ENCODE results near the gene TMEM237.
"Not testable (repeated sequence)": the region's sequence is repeated elsewhere in the genome, so short reads cannot be mapped to it uniquely, and the experiment has no call there.

The TMEM237 gene, protein sequence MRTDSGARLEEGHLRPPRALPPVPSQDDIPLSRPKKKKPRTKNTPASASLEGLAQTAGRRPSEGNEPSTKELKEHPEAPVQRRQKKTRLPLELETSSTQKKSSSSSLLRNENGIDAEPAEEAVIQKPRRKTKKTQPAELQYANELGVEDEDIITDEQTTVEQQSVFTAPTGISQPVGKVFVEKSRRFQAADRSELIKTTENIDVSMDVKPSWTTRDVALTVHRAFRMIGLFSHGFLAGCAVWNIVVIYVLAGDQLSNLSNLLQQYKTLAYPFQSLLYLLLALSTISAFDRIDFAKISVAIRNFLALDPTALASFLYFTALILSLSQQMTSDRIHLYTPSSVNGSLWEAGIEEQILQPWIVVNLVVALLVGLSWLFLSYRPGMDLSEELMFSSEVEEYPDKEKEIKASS

DNA sequence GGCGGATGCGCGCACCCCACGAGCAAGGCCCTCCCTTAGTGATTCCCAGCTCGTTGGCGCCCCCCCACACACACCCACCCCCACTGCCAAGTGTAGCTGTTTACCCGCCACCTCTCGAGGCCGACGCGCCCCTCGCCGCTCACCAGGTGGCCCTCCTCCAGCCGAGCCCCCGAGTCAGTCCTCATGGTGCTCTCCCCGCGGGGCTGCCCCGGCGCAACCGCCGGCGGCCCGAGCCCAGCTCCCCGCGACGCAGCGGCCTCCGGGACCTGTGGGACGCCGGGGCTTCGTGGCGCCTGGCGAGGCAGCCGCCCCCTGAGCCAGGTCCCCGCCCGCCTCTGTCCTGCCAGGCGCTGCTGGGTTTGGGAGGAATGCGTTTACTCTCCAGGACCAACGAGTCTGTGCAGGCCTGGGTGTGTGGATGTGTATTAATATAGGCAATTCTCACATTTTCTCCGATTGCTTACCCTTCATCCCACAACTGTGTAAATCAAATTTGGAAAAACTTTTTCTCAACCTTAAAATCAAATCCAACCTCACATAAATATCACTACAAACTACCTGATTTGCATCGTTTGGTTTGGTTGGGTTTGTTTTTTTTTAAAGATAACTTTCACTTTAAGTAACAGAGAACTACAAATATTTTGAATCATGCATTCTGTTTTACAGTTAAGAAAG is at the start of gene TMEM237:
TMEM237 (minus strand) TSS at position 288 of the 675 bp plus-strand sequence; CDS start at position 185, 103 bp downstream.
- H3K27me3 Mint-ChIP-seq: peaks cover 0 to 9% of the 10 kb centered on the region in 2 donors
- peak within 1 kb of the TSS; percentile 92 to 98 for H3K4me3 Mint-ChIP-seq
- H3K9me3 Mint-ChIP-seq: no peaks in the 10 kb centered on the region
- DNase-seq: peak; percentile 39
- peak; percentile 59 to 63 for ATAC-seq (replicated peaks)
- peaks cover 7 to 12% of the 10 kb centered on the region in 2 donors for H3K4me1 Mint-ChIP-seq
- H3K27ac Mint-ChIP-seq: peak within 1 kb of the TSS; percentile 95
- peaks cover 0 to 1% of the 10 kb centered on the region in 2 donors for H3K36me3 Mint-ChIP-seq

DNA sequence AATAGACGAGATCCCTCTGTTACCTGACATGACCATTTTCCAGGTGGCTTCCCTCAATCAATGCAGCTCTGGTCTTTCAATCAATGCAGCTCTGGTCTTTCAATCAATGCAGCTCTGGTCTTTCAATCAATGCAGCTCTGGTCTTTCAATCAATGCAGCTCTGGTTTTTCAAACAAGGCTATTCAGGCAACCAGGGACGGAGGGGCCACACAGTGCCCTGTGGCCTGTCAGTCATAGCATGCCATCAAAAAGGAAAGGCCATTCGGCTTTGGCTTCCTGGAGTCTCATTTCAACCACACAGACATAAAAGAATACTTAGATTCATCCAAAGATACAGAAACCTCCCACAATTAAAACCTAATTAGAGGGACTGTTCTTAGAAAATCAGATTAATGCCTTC is 41.9 kb upstream of the TMEM237 start:
- H3K27me3 Mint-ChIP-seq: peaks cover 16 to 26% of the 10 kb centered on the region in 2 donors
- no peaks in the 10 kb centered on the region for H3K36me3 Mint-ChIP-seq
- no peak for DNase-seq
- no peak overlapping the region for H3K4me3 Mint-ChIP-seq
- no peak overlapping the region for H3K27ac Mint-ChIP-seq
- H3K9me3 Mint-ChIP-seq: no peaks in the 10 kb centered on the region
- ATAC-seq (replicated peaks): no peak
- H3K4me1 Mint-ChIP-seq: no peaks in the 10 kb centered on the region

DNA sequence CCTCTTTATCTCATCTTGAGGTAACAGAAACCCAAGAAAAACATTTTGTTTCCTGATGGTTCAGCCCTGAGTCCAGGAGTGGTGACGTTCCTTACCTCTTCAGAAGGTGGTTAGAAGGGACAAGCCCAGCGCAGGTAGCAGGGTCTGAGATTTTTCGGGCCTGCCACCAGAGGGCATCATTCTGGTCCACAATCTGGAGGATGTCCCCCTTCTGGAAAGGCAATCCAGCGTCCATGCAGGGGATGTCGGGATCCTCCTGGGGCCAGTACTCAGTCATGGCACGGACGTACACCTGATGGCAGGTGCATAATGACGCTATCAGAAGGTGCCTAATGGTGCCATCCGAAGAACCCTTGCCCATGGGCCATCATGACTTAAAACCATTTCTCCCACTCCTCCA is 37.4 kb upstream of the TMEM237 start:
- Mint-ChIP-seq H3K4me1 (no peaks in the 10 kb centered on the region), H3K27ac (no peak overlapping the region), H3K27me3 (peaks cover 5 to 11% of the 10 kb centered on the region in 2 donors), H3K9me3 (no peaks in the 10 kb centered on the region), H3K4me3 (no peak overlapping the region), H3K36me3 (no peaks in the 10 kb centered on the region)
- no peak for ATAC-seq (replicated peaks)
- DNase-seq: no peak

DNA sequence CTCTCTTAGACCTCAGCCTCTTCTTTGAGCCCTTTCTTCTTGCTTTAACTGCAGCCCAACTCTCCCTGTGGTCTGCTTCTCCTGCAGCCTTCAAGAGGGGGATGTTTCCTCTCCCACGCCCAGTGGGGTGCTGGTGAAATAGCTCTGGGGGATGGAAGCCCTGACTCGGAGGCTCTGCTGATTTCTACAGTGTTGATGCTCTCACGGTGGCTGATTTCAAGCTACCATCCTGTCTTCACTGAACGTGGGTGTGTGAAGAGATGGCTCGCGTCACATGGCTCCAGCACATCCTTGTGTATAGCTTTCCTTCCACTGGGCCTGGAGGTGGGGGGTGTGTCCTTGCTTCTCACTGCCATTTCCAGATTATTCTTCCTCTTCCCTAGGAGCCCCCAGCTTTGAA is 35.1 kb upstream of the TMEM237 start:
- Mint-ChIP-seq H3K36me3 (no peaks in the 10 kb centered on the region), H3K27ac (no peak overlapping the region), H3K4me3 (no peak overlapping the region), H3K9me3 (no peaks in the 10 kb centered on the region), H3K27me3 (peaks cover 5 to 6% of the 10 kb centered on the region in 2 donors), H3K4me1 (no peaks in the 10 kb centered on the region)
- ATAC-seq (replicated peaks) (no peak), DNase-seq (no peak)

DNA sequence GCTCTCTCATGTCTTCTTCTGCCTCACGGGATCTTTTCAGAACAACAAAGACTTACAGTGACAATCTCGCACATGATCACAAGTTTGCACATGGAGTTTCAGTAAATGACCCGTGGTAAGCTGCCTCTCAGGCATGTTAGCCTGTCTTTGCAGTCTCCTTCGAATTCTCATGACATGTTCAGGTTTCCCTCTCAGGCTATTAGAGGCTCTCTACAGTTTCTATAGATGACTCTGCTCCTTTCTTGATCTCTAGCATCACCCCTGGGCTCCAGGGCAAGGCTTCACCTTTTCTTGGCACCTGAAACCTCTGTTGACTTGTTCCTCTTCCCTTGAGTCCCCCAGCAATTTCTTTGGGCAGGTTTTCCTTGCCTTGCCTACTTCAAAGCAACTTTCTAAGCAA is 32.2 kb upstream of the TMEM237 start:
- Mint-ChIP-seq H3K27me3 (peaks cover 10 to 17% of the 10 kb centered on the region in 2 donors), H3K4me1 (no peaks in the 10 kb centered on the region), H3K27ac (no peak overlapping the region), H3K4me3 (no peak overlapping the region), H3K36me3 (peaks cover 0 to 2% of the 10 kb centered on the region in 2 donors), H3K9me3 (peaks cover 0 to 2% of the 10 kb centered on the region in 2 donors)
- DNase-seq (no peak), ATAC-seq (replicated peaks) (no peak)

DNA sequence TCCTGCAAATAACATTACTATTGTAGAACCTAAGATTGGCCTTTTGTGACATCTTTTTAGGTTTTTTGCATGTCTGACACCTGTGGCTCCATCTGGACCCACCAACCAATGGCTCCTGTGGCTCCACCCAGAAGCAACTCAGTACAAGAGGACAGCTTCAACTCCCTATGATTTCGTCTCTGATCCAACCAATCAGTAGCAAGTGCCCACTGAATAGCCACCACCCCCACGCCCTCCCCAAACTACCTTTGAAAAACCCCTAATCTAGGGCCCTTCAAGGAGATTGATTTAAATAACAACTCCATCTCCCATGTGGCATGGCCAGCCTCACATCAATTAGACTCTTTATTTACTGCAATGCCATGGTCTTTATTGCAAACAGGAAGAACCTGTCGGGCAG is 31.5 kb upstream of the TMEM237 start:
- Mint-ChIP-seq H3K27me3 (peaks cover 10 to 17% of the 10 kb centered on the region in 2 donors), H3K4me3 (no peak overlapping the region), H3K4me1 (no peaks in the 10 kb centered on the region), H3K27ac (no peak overlapping the region), H3K9me3 (peaks cover 0 to 2% of the 10 kb centered on the region in 2 donors), H3K36me3 (peaks cover 0 to 2% of the 10 kb centered on the region in 2 donors)
- no peak for ATAC-seq (replicated peaks)
- no peak for DNase-seq

DNA sequence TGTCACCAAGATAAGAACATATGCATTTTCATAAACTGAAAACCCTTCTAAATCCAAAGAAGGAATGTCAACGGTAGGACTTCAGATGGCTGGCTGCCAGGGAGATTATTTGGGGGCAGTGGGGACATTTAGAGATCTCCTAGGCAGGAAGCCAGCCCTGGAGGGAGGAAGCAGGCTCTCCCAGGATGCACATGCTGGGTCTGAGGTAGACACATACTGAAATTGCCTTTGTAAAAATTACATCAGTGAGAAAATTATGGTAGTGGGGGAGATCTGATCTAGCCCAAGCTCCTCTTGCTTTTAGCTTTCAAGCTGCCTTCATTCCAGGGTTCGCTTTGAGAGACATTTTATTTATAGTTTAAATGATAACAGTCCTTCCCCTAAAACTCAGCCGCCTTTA is 31.0 kb upstream of the TMEM237 start:
- H3K27ac Mint-ChIP-seq: no peak overlapping the region

DNA sequence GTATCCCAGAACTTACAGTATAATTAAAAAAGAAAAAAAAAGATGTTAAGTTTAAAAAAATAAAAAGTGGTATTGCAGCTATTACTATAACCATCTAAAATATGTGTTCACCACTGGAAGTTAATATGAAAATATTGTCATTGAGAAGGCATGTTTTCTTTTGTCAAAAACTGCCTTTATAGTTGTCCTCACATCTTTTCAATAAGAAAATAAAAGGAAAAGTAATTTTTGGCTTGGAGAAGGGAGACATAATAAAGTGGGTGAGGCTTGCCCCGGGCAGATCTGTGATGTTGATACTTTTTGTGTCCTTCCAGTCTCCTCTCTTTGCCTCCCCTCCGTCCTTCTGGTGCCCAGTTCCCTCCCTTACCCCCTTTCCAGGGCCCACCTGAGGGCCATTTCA is 30.2 kb upstream of the TMEM237 start:
- DNase-seq: no peak
- ATAC-seq (replicated peaks): no peak
- peaks cover 0 to 2% of the 10 kb centered on the region in 2 donors for H3K36me3 Mint-ChIP-seq
- no peak overlapping the region for H3K27ac Mint-ChIP-seq
- no peaks in the 10 kb centered on the region for H3K4me1 Mint-ChIP-seq
- no peak overlapping the region for H3K4me3 Mint-ChIP-seq
- peaks cover 10 to 17% of the 10 kb centered on the region in 2 donors for H3K27me3 Mint-ChIP-seq
- peaks cover 0 to 2% of the 10 kb centered on the region in 2 donors for H3K9me3 Mint-ChIP-seq

More for the DNA sequence above, 31.0 kb upstream of the TMEM237 start:
- ATAC-seq (replicated peaks) (no peak), DNase-seq (no peak)
- H3K4me3 Mint-ChIP-seq: no peak overlapping the region
- H3K27me3 Mint-ChIP-seq: peaks cover 10 to 17% of the 10 kb centered on the region in 2 donors
- H3K9me3 Mint-ChIP-seq: peaks cover 0 to 2% of the 10 kb centered on the region in 2 donors
- H3K36me3 Mint-ChIP-seq: peaks cover 0 to 2% of the 10 kb centered on the region in 2 donors
- H3K4me1 Mint-ChIP-seq: no peaks in the 10 kb centered on the region

DNA sequence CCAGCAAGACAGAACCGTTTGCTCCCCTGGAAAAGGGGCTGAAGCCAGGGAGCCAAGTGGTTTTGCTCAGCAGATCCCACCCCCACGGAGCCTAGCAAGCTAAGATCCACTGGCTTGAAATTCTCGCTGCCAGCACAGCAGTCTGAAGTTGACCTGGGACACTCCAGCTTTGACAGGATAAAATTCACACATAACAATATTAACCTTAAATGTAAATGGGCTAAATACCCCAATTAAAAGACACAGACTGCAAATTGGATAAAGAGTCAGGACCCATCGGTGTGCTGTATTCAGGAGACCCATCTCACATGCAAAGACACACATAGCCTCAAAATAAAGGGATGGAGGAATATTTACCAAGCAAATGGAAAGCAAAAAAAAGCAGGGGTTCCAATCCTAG is 27.9 kb upstream of the TMEM237 start:
- H3K4me3 Mint-ChIP-seq; ATAC-seq (replicated peaks); H3K36me3 Mint-ChIP-seq; H3K9me3 Mint-ChIP-seq; H3K4me1 Mint-ChIP-seq; DNase-seq; H3K27ac Mint-ChIP-seq: not testable (repeated sequence)
- H3K27me3 Mint-ChIP-seq: peaks cover 10 to 17% of the 10 kb centered on the region in 2 donors

DNA sequence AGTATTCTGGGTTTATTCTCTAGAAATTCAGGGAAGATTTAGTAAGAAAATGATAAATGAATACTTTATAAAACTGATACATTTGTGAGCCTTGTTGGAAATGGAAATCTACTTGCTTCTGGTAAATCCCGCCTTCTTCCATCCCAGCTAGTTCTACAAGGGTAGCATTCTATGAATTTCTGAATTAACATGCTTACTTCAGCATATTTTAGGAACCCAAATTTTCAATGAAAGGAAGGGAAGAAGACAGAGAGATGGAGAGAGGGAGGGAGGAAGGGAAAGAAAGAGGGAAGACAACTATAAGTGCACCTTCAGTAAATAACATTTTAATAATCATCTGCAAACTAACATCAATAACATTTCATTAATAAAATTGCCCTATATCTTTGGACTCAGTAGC is 26.6 kb upstream of the TMEM237 start:
- H3K9me3 Mint-ChIP-seq: peaks cover 0 to 2% of the 10 kb centered on the region in 2 donors
- peaks cover 0 to 2% of the 10 kb centered on the region in 2 donors for H3K36me3 Mint-ChIP-seq
- ATAC-seq (replicated peaks) (no peak), DNase-seq (no peak)
- H3K27me3 Mint-ChIP-seq: peaks cover 11 to 17% of the 10 kb centered on the region in 2 donors
- no peak overlapping the region for H3K4me3 Mint-ChIP-seq
- no peak overlapping the region for H3K27ac Mint-ChIP-seq
- no peaks in the 10 kb centered on the region for H3K4me1 Mint-ChIP-seq

DNA sequence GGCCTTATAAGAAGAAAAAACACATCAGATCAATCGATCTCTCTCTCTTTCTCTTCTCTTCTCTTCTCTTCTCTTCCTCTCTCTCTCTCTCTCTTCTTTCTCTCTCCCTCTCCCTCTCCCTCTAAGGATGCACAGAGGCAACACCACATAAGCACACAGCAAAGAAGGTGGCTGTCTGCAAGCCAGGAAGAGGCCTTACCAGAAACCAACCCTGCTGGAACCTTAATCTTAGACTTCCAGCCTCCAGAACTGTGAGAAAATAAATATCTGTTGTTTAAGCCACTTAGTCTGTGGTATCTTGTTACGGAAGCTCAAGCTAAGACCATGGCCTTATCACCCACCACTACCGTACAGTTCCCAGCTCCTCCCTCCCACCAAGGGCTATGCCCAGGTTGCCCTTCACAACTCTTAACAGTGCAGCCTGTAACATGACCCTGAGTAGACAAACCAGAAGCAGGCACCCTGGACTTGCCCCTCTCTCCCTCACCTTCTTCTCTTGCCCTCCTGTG is 25.2 kb upstream of the TMEM237 start:
- DNase-seq (no peak), ATAC-seq (replicated peaks) (no peak)
- Mint-ChIP-seq H3K4me3 (no peak overlapping the region), H3K9me3 (peaks cover 0 to 2% of the 10 kb centered on the region in 2 donors), H3K36me3 (peaks cover 0 to 2% of the 10 kb centered on the region in 2 donors), H3K4me1 (no peaks in the 10 kb centered on the region), H3K27me3 (peaks cover 17 to 19% of the 10 kb centered on the region in 2 donors), H3K27ac (no peak overlapping the region)

DNA sequence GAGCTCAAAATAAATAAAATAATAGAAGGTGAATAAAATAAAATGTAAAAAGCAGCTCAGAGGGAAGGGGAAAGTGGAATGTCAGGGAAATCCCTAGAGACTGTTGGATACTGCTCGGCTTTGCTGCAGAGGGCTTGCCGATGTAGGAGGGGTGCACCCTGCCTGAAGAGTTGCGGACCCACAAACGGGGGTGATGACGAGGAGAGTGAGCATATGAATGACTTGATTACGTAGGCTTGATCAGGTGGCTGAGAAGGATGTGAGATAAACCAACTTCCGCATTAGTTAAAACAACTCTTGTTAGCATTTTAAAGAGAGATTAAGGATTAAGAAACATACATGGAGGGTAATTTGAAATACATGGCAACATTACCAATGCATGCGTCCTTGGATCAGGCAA is 21.0 kb upstream of the TMEM237 start:
- Mint-ChIP-seq H3K9me3 (no peaks in the 10 kb centered on the region), H3K27me3 (peaks cover 0 to 13% of the 10 kb centered on the region in 2 donors), H3K27ac (no peak overlapping the region), H3K4me3 (no peak overlapping the region), H3K36me3 (no peaks in the 10 kb centered on the region), H3K4me1 (no peaks in the 10 kb centered on the region)
- DNase-seq (no peak), ATAC-seq (replicated peaks) (no peak)

DNA sequence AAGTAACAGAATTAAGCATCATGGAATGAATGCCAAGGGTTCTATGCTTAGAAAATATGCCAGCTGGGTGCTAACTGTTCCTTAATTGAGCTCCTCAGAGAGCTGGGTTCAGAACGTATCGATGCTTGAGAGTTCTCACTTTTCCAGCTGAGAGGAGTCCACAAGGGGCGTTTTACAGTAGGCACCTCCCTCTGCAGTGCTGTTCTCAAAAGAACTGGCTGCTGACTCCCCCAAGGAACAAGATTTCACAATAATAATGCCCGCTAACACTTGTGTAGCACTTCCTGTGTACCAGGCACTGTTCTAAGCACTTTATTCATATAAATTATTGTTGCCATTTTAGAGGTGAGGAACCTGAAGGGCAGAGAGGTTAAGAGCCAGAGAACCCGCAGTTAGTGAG is 18.1 kb upstream of the TMEM237 start:
- Mint-ChIP-seq H3K36me3 (no peaks in the 10 kb centered on the region), H3K4me1 (no peaks in the 10 kb centered on the region), H3K4me3 (no peak overlapping the region), H3K27me3 (peaks cover 0 to 15% of the 10 kb centered on the region in 2 donors), H3K9me3 (no peaks in the 10 kb centered on the region), H3K27ac (no peak overlapping the region)
- DNase-seq: no peak
- ATAC-seq (replicated peaks): no peak

DNA sequence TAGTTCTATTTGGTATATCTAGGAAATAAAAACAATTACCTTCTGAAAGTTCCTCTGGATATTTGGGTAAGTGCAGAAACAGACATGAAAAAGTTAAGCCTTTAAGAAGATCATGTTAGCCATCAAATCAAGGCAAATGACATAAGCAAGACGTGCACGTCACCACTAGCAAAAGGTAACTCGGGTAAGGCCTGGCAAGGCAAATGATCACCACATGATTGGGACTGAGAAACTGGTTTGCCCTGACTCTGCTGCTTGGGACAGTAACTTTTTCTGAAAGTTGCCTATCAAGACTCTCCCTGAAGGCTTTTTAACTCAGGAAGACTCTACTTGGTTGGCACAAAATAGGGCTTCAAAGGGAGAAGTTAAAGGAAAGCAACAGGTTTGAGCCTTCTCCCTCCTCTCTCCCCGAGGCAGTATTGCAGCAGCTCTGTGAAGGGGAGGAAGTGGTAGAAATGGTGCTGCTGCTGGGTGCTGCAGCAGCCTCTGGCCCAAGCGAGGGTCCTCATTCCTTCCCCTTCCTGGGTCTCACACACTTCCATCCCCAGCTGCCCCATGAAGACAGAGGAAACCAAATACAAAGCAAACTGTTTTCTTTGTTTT is 17.1 kb upstream of the TMEM237 start:
- H3K4me1 Mint-ChIP-seq: no peaks in the 10 kb centered on the region
- no peaks in the 10 kb centered on the region for H3K36me3 Mint-ChIP-seq

More for the DNA sequence above, 17.1 kb upstream of the TMEM237 start:
- no peak for DNase-seq
- ATAC-seq (replicated peaks): no peak
- Mint-ChIP-seq H3K4me3 (no peak overlapping the region), H3K27me3 (peaks cover 0 to 22% of the 10 kb centered on the region in 2 donors), H3K9me3 (no peaks in the 10 kb centered on the region), H3K27ac (no peak overlapping the region)
